Type B pancreatic cell (in vitro differentiated cells): ENCODE data around the gene SLC24A1. TPM values are rescaled to one million over a fixed set of nuclear protein-coding genes. Genes with fewer than 3 reads are reported as not detected.

ENCODE experiments used
- DNase-seq: peaks from one replicate; pipeline ENCODE4 v3.0.0; 2021; ENCODE audit warnings: mixed read lengths; ENCODE audit not compliant: unreplicated experiment; ENCODE audit errors: extremely low spot score
- H3K27ac Mint-ChIP-seq: 2 replicates; pipeline ENCODE4 v1.8.0; 2021; ENCODE audit warnings: mild to moderate bottlenecking, mixed read lengths
- H3K27me3 Mint-ChIP-seq: 2 replicates; pipeline ENCODE4 v1.8.0; 2021; ENCODE audit warnings: mixed read lengths
- H3K36me3 Mint-ChIP-seq: 2 replicates; pipeline ENCODE4 v1.8.0; 2021; ENCODE audit warnings: mixed read lengths
- H3K4me1 Mint-ChIP-seq: one replicate; pipeline ENCODE4 v1.8.0; 2021; ENCODE audit warnings: mixed read lengths; ENCODE audit not compliant: unreplicated experiment
- H3K4me3 Mint-ChIP-seq: 2 replicates; pipeline ENCODE4 v1.8.0; 2021; ENCODE audit warnings: mild to moderate bottlenecking, mixed read lengths
- H3K9me3 Mint-ChIP-seq: 2 replicates; pipeline ENCODE4 v1.8.0; 2021; ENCODE audit warnings: mixed read lengths
- total RNA-seq: library from RNA; stranded (reverse); gene quantifications from 2 replicates; pipeline ENCODE4 v1.2.1, GENCODE V29; 2021; ENCODE audit warnings: low replicate concordance
- TF ChIP-seq, protein P1 (sequence below): fragments of 200-600 bp; sonication (generic); conservative IDR thresholded peaks from 2 replicates; pipeline ENCODE4 v1.5.0; 2021; ENCODE audit warnings: antibody characterized with exemption, mild to moderate bottlenecking

Gene SLC24A1
- total RNA-seq, 1 donor from 2014 or later, result 15.8 TPM

DNA sequence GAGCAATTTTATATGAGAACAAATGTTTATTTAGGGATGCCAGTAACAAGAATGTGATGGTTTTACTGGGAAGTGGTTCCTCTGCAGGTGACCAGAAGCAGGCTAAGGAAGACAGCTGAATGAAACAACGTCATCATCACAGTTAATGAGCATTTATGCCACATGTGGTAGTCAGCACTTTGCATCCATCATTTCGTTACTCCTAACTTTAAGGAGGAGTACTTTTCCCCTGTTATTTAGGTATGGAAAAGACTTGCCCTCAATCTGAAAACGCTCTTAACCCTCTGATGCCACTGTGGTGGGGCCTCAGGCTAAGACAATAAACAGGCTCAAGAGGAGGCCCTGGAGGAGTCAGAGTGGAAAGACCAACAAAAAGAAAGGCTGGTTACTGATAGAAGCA, 42.0 kb upstream of the SLC24A1 start:
- no peak overlapping the region for H3K4me3 Mint-ChIP-seq
- TF ChIP-seq, protein P1, sequence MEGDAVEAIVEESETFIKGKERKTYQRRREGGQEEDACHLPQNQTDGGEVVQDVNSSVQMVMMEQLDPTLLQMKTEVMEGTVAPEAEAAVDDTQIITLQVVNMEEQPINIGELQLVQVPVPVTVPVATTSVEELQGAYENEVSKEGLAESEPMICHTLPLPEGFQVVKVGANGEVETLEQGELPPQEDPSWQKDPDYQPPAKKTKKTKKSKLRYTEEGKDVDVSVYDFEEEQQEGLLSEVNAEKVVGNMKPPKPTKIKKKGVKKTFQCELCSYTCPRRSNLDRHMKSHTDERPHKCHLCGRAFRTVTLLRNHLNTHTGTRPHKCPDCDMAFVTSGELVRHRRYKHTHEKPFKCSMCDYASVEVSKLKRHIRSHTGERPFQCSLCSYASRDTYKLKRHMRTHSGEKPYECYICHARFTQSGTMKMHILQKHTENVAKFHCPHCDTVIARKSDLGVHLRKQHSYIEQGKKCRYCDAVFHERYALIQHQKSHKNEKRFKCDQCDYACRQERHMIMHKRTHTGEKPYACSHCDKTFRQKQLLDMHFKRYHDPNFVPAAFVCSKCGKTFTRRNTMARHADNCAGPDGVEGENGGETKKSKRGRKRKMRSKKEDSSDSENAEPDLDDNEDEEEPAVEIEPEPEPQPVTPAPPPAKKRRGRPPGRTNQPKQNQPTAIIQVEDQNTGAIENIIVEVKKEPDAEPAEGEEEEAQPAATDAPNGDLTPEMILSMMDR, result no peak

DNA sequence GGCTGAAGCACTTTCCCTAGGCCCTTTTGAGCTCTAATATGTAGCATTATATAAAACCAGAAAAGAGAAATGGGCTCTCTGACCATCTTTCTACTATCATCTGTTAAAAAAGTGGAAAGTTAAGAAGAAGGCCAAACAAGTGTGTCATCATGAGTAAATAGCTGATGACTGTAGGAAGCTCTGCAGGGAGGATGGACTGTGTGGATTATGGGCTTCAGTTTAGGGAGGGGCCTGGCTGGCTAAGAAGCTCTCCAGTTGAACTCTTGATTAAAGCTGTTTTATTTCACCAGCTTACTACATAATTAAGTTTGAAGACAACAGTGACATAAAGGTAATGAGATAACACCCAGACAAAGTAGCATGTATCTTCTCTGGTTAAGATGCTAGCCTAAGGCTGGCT, 41.5 kb upstream of the SLC24A1 start:
- no peaks in the 10 kb centered on the region for H3K27me3 Mint-ChIP-seq
- H3K4me3 Mint-ChIP-seq, result no peak overlapping the region
- H3K9me3 Mint-ChIP-seq, result no peaks in the 10 kb centered on the region
- TF ChIP-seq, protein P1, result no peak
- no peak for DNase-seq
- peaks cover 29% of the 10 kb centered on the region for H3K4me1 Mint-ChIP-seq
- peaks cover 51% of the 10 kb centered on the region for H3K36me3 Mint-ChIP-seq
- peak overlapping the region; percentile 18 for H3K27ac Mint-ChIP-seq

More for the DNA sequence above, 42.0 kb upstream of the SLC24A1 start:
- H3K9me3 Mint-ChIP-seq, result no peaks in the 10 kb centered on the region
- peak overlapping the region; percentile 18 for H3K27ac Mint-ChIP-seq
- H3K36me3 Mint-ChIP-seq, result peaks cover 51% of the 10 kb centered on the region
- DNase-seq, result no peak
- H3K27me3 Mint-ChIP-seq, result no peaks in the 10 kb centered on the region
- peaks cover 29% of the 10 kb centered on the region for H3K4me1 Mint-ChIP-seq

DNA sequence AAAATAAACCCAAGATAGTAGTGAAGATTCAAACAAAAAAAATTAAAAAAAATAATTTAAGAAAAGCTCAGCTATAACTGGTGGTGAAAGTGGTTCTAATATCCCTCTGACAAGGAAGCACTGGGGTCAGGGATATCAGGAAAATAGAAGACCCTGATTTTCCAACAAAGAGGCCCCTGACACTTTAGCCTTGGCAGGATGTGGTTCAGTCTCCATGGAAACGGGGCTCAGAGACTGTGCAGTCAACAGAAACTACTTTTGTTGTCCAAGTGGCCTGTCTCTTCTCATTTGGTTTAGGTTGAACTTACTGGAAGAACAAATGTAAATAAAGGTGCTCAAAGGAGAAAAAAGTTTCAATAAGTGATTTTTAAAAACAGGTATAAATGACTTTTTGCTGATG, 38.0 kb upstream of the SLC24A1 start:
- no peaks in the 10 kb centered on the region for H3K9me3 Mint-ChIP-seq
- TF ChIP-seq, protein P1, result no peak
- peaks cover 40% of the 10 kb centered on the region for H3K36me3 Mint-ChIP-seq
- H3K4me1 Mint-ChIP-seq, result peaks cover 29% of the 10 kb centered on the region
- H3K27me3 Mint-ChIP-seq, result no peaks in the 10 kb centered on the region
- H3K27ac Mint-ChIP-seq, result peak overlapping the region; percentile 70
- no peak for DNase-seq
- H3K4me3 Mint-ChIP-seq, result no peak overlapping the region

DNA sequence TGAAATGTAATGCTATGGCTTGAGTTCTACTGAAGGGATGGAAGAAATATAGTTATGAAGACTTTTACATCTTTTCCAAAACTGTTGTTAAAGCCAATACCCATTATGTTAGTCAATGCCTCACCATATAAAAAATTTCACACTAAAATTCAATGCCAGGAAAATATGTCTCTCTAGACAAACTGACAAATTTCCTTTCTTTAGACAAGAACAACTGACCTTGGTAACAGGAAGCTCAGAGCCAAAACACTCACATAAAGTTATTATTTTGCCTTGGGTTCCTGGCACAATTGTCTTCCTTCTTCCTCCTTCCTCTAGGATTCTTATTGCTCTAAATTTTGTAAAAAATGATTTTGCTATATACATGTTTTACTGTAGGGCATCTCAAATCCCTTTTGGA, 37.5 kb upstream of the SLC24A1 start:
- no peaks in the 10 kb centered on the region for H3K27me3 Mint-ChIP-seq
- H3K27ac Mint-ChIP-seq, result peak overlapping the region; percentile 70
- TF ChIP-seq, protein P1, result no peak
- peaks cover 40% of the 10 kb centered on the region for H3K36me3 Mint-ChIP-seq
- peaks cover 29% of the 10 kb centered on the region for H3K4me1 Mint-ChIP-seq
- no peaks in the 10 kb centered on the region for H3K9me3 Mint-ChIP-seq
- no peak for DNase-seq
- H3K4me3 Mint-ChIP-seq, result no peak overlapping the region

DNA sequence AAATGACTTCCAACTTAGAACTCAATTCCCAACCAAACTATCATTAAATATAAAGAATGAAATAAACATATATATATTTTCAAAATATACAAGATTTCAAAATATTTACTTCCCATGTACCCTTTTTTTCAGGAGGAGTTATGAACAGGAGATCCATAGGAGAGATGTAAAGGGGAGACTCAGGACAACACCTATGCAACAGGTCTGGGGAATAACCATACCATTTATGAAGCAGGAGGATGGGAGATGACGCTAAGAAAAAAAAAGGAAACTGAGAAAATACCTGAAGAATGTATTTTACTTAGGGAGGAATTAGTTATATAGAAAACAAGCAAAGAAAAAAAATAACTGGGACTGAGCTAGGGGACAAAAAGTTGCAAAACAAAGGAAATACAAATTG, 34.6 kb upstream of the SLC24A1 start:
- Mint-ChIP-seq H3K4me1 (peaks cover 16% of the 10 kb centered on the region), H3K9me3 (no peaks in the 10 kb centered on the region), H3K27ac (no peak overlapping the region), H3K36me3 (peaks cover 41% of the 10 kb centered on the region), H3K27me3 (no peaks in the 10 kb centered on the region), H3K4me3 (no peak overlapping the region)
- TF ChIP-seq, protein P1, result no peak
- no peak for DNase-seq

DNA sequence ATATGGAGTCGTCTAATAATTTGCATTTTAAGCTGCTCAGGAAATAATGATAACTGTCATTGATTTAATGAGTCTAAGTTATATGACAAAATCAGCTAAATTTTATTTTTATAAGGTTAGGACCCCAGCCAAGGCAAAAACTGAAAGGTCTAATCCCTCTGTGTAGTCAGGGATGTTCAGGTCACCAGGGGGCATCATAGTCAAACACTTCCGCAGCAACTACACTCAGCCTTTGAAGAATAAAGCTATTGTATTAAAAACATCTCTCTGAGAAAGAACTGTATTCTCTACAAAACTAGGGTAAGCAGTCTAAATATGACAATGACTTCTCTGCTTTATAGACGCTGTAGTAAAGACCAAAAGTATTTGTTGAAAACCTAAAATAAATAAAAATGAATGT, 25.8 kb upstream of the SLC24A1 start:
- no peak for DNase-seq
- no peaks in the 10 kb centered on the region for H3K9me3 Mint-ChIP-seq

More for the DNA sequence above, 25.8 kb upstream of the SLC24A1 start:
- Mint-ChIP-seq H3K27ac (no peak overlapping the region), H3K27me3 (no peaks in the 10 kb centered on the region), H3K4me1 (no peaks in the 10 kb centered on the region), H3K4me3 (no peak overlapping the region), H3K36me3 (peaks cover 8% of the 10 kb centered on the region)
- TF ChIP-seq, protein P1, result peak; percentile 71
